NCI-H82 (cell line): ENCODE data around the gene PPP6R2.
"Not testable (repeated sequence)": the region's sequence is repeated elsewhere in the genome, so short reads cannot be mapped to it uniquely, and the experiment has no call there.

Experiments used
- DNase-seq: peaks from one replicate; lab custom pipeline; 2025; lab: John Stamatoyannopoulos, UW

PPP6R2 gene

DNA sequence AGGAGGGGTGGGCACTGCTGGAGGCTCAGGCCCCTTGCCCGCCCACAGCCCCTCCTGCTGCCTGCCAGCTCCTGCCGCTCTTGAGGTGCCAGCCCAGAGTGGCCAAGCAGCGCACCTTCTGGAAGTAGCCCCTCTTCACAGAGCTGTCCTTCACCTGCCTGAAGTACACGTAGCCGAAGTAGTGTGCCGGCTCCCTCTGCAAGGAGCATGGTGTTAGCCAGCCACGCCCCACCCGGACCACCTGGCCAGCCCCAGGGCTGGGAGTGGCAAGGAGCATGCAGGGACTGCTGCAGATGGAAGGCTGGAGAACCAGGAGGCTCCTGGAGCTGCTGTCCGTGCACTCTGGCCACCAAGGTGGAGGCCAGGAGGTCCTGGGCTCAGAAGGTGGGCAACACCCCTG is 25.9 kb upstream of the PPP6R2 start:
- DNase-seq: no peak

GRCh38 chr22:50317674-50318073 is 25.5 kb upstream of the PPP6R2 start:
- DNase-seq: no peak

- DNase-seq: no peak
These were observed 24.8 kb upstream of the PPP6R2 start for GRCh38 chr22:50318356-50318697.

GRCh38 chr22:50318698-50319411 is 24.3 kb upstream of the PPP6R2 start:
- DNase-seq: peak; percentile 57

DNA sequence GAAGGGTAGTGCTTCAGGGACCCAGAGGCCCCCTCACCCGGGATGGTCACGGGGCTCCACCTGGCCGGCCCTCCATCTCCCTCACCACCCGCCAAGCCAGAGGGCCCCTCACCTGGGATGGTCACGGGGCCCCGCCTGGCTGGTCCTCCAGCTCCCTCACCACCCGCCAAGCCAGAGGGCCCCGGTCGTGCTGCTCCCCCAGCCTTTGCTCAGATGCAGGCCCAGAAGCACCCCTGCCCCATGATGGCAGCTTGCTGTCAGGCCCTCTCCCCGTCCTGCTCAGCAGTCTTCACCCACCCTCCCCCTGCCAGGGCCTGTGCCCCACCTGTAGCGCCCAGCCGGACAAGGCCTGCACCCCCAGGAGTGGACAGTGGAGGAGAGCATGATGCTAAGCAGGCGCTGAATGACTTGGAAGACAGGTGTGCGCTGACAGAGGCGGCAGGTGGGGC is 23.6 kb upstream of the PPP6R2 start:
- no peak for DNase-seq

- DNase-seq: no peak
These were observed 23.0 kb upstream of the PPP6R2 start for GRCh38 chr22:50320116-50320515.

GRCh38 chr22:50320671-50321325 is 22.3 kb upstream of the PPP6R2 start:
- no peak for DNase-seq

DNA sequence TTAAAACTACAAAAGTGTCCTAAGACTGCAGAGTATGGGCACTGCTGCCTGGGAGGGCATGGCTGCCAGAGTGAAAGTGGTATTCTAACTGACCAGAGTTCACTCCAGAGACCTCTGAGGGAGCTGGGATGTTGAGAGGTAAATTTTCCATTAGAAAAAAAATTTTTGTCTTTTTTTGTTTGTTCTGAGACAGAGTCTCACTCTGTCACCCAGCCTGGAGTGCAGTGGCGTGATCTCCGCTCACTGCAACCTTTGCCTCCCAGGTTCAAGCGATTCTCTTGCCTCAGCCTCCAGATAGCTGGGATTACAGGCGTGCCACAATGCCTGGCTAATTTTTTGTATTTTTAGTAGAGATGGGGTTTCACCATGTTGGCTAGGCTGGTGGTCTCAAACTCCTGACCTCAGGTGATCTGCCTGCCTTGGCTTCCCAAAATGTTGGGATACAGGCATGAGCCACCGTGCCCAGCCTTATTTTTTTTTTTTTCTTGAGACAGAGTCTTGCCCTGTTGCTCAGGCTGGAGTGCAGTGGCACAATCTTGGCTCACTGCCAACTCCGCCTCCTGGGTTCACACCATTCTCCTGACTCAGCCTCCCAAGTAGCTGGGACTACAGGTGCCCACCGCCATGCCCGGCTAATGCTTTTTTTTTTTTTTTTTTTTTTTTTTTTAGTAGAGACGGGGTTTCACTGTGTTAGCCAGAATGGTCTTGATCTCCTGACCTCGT is 20.6 kb upstream of the PPP6R2 start:
- not testable (repeated sequence) for DNase-seq

GRCh38 chr22:50323900-50324299 is 19.2 kb upstream of the PPP6R2 start:
- no peak for DNase-seq

DNA sequence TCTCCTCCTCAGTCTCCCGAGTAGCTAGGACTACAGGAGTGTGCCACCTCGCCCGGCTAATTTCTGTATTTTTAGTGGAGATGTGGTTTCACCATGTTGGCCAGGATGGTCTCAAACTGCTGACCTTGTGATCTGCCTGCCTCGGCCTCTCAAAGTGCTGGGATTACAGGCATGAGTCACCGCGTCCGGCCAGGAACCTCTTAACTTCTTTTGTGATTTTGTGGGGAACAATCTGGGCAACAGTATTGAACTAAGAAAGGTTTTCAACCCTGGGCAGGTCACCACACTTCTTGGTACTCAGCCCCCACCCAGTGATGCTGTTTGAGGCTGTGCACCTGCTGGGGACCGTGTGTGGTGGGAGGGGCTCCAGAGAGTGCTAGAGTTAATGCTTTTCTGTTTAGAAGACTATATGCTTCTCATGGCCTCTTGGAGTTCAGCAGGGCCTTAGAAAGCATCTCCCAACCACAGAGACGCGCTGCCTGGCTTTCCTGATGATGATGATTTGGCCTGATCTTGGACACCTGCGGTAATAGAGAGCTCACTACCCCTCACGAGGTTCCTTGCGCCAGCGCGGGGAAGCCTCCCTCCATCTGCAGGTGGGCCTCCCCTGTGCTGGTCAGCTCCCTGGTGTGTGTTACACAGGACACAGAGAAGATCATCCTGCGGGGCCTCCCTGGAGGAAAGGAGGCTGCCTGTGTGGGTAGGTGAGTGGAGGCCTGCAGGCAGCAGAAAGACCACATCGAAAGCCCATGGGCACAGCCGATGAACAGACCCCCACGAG is 17.5 kb upstream of the PPP6R2 start:
- no peak for DNase-seq

DNA sequence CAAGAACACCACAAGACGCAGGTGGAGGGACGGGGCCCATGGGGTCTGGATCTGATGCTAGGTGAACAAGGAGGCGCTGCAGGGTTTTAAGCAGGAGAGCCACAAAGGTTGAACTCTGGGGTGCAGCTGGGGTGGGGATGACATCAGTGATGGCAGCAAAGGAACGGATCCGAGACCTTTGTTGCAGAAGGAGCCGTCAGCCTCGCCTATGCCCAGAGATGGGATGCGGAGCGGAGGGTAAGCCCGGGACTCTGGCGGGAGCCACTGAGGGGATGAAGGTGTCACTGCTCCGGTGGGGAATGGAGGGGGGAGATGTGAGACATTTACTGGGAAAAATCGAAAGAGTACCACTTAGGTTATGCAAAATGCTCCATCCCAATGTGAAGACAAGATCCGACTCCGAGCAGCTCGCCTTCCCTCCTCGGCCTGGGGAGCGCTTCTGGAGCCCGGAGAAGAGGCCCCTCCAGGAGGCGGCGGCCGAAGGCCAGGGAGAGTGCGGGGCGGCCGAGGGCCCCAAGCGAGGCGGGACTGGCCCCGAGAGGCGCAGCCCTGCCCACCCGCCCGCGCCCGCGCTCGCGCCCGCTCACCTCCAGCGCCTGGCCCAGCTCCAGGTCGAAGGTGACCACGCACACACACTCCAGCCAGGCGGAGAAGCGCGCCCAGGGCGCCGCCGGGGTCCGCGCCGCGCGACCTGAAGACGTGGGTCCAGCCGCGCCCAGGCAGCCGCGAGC is 16.7 kb upstream of the PPP6R2 start:
- no peak for DNase-seq

DNA sequence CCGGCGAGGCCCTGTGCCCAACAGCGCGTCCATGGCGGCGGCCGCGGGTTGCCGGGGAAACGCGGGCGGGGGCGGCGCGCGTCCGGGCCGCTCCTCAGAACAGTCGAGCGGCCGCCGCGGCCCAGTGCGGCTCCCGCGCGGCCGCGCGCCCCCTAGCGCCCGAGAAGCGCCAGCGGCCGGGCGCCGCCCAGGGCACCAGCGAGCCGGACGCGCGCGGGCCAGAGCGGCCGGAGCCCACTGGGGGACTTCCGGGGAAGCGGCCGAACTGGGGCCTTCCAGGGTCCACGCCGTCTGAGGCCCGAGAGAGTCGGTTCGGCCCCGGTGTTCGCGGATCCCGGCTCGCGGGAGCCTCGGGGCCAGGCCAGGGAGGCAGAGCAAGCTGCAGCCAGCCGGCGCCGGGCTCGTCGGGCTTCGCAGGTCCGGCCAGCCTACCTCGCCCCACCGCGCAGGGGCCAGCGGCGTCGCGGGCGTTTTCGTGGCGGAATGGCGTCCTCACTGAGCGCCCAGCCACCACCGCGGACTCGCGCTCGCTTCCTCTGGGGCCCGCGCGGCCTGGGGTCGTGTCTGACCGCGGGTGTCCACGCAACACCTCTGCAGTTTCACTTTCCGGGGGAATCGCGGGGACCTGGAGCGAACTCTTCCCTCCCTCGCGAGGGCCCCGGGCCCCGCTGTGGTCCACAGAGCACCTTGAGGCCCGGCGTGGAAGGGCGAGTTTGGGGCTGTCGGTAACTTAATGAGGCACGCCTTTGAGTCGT is 16.0 kb upstream of the PPP6R2 start, which contains the start of gene DENND6B:
Gene DENND6B, minus strand, starts transcription at position 57 of the 755 bp plus-strand sequence. Its CDS starts 24 bp downstream, at position 33.
- peak; percentile 81 for DNase-seq

GRCh38 chr22:50327711-50328019 is 15.5 kb upstream of the PPP6R2 start:
- no peak for DNase-seq

DNA sequence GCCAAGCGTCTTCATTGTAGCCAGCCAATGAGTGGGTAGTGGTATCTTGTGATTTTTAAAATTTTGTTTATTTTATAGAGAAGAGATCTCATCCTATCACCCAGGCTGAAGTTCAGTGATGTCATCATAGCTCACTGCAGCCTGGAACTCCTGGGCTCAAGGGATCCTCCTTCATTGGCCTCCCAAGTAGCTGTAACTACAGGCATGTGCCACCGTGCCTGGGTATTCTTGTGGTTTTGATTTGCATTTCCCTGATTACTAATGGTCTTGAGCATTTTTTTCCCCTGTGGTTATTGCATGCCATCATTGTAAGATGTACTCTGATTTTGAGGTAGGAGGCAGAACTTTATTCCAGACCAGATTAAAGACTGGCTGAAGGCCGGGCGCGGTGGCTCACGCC is 13.9 kb upstream of the PPP6R2 start:
- DNase-seq: no peak

DNA sequence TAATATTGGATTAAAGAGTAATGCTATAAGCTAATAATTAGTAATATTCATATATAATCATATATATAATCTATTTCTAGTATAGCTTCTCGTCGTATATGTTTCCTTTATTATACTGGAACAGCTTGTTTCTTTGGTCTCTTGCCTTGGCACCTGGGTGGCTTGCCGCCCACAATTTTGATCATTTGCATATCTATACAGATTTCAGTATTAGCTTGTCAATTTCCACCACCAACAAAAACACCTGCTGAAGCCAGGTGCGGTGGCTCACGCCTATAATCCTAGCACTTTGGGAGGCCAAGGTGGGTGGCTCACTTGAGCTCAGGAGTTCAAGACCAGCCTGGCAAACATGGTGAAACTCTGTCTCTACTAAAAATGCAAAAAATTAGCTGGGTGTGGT is 8.7 kb upstream of the PPP6R2 start:
- not testable (repeated sequence) for DNase-seq

DNA sequence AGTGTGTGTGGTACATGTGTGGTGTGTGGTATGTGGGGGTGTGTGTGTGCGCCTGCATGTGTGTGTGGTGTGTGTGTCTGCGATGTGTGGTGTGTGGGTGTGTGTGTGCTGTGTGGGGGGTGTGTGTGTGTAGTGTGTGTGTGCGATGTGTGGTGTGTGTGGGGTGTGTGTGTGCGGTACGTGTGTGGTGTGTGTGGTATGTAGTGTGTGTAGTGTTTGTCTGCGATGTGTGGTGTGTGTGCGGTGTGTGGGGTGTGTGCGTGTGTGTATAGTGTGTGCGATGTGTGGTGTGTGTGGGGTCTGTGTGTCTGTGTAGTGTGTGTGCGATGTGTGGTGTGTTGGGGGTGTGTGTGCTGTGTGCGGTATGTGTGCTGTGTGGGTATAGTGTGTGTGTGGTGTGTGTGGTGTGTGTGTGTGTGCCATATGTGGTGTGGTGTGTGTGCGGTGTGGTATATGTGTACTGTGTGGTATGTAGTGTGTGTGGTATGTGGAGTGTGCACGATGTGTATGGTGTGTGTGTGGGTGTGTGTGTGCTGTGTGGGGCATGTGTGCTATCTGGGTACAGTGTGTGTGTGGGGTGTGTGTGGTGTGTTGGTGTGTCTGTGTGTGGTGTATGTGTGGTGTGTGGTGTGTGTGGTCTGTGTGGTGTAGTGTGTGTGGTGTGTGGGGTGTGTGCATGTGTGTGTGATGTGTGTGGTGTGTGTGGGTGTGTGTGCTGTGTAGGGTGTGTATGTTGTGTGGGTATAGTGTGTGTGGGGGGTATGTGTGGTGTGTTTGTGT is 5.7 kb upstream of the PPP6R2 start:
- DNase-seq: no peak

GRCh38 chr22:50338042-50338573 is 5.0 kb upstream of the PPP6R2 start:
- no peak for DNase-seq

GRCh38 chr22:50338860-50339462 is 4.2 kb upstream of the PPP6R2 start:
- DNase-seq: no peak
